ENCODE results near the gene CYTH1.

GRCh38 chr17:78675316-78675616 lies 106.8 kb downstream of the CYTH1 start:
- no peak for TF ChIP-seq CHD2 (IDR thresholded peaks at IDR 0.05; ENCODE audit: low read length, partially characterized antibody)
- TF ChIP-seq, protein P1, sequence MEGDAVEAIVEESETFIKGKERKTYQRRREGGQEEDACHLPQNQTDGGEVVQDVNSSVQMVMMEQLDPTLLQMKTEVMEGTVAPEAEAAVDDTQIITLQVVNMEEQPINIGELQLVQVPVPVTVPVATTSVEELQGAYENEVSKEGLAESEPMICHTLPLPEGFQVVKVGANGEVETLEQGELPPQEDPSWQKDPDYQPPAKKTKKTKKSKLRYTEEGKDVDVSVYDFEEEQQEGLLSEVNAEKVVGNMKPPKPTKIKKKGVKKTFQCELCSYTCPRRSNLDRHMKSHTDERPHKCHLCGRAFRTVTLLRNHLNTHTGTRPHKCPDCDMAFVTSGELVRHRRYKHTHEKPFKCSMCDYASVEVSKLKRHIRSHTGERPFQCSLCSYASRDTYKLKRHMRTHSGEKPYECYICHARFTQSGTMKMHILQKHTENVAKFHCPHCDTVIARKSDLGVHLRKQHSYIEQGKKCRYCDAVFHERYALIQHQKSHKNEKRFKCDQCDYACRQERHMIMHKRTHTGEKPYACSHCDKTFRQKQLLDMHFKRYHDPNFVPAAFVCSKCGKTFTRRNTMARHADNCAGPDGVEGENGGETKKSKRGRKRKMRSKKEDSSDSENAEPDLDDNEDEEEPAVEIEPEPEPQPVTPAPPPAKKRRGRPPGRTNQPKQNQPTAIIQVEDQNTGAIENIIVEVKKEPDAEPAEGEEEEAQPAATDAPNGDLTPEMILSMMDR (IDR thresholded peaks at IDR 0.05) = no peak
